AG04450 (cell line): Measurements from ENCODE around the gene LAMA2. TPM values are rescaled to one million over a fixed set of nuclear protein-coding genes. Genes with fewer than 3 reads are reported as not detected.
"Not testable (repeated sequence)": the region's sequence is repeated elsewhere in the genome, so short reads cannot be mapped to it uniquely, and the experiment has no call there.

Experiments
- CTCF ChIA-PET: fragments of 300-600, 350-600 bp; formaldehyde crosslinking; extraction: SDS; loops from one replicate; lab custom pipeline; 2022; ENCODE audit warnings: antibody characterized with exemption, inconsistent platforms; lab: Charles Lee
- POLR2A ChIA-PET: fragments of 350-600 bp; formaldehyde crosslinking; extraction: SDS; loops from one replicate; lab custom pipeline; 2021; ENCODE audit warnings: antibody characterized with exemption, inconsistent platforms; lab: Yijun Ruan, JAX
- DNase-seq: peaks from one replicate; pipeline ENCODE4 v3.0.0-alpha.2; 2011; ENCODE audit warnings: low read depth, low spot score
- H3K27ac ChIP-seq: one replicate; pipeline ENCODE4 v1.5.1; 2012; ENCODE audit warnings: low read depth, low read length, control low read depth
- H3K27me3 ChIP-seq: one replicate; pipeline ENCODE4 v1.6.0; 2012; ENCODE audit warnings: low read length; ENCODE audit not compliant: control insufficient read depth, insufficient read depth
- H3K4me3 ChIP-seq: 2 replicates; pipeline ENCODE4 v1.5.1; 2011; ENCODE audit warnings: mild to moderate bottlenecking, low read depth, low read length, control low read depth
- H3K9me3 ChIP-seq: 2 replicates; pipeline ENCODE4 v1.5.1; 2012; ENCODE audit warnings: low read length; ENCODE audit not compliant: control insufficient read depth, insufficient read depth
- polyA plus RNA-seq: library from polyadenylated mRNA; depleted of rRNA; stranded (reverse); fragments of >200 nt; gene quantifications from 2 replicates; pipeline ENCODE4 v1.2.3, GENCODE V29; 2011
- TF ChIP-seq, protein P1 (sequence below): IDR thresholded peaks from 2 replicates; pipeline ENCODE4 v1.5.1; 2011; ENCODE audit warnings: low read depth, low read length, control low read depth, inconsistent platforms

The LAMA2 gene
- polyA plus RNA-seq, 1 experiment: 33.0 TPM

DNA sequence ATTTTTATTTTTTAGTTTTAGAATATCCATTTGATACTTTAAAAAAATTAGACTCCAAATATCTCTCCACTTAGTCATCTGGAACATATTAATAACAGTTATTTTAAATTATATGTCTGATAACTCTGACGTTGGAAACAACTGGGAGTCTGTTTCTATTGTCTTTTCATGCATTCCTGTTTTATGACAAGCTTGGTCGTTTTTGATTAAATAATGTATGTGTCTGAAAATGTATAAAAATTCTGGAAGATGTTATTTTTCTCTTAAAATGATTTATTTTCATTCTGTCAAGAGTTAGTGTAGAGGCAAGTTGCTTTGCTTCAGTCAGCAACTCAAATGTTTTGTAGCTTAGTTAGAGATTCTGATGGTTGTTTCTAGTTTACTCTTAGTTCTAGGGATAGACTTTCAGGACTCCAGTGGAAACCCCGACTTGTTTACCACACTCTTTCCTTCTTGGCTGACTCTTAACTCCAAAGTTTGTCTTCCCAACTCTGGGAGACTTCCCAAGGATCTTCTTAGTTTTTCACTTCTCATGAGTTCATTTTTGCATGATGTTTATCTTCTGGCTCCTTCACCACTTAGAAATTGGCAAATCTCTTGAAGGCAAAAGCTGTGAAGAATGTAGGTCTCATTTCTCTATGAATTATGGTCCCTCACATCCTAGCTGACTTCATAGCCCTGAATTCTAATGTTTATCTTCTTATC, 190.9 kb downstream of the LAMA2 start:
- no peak overlapping the region for H3K4me3 ChIP-seq
- TF ChIP-seq, protein P1, sequence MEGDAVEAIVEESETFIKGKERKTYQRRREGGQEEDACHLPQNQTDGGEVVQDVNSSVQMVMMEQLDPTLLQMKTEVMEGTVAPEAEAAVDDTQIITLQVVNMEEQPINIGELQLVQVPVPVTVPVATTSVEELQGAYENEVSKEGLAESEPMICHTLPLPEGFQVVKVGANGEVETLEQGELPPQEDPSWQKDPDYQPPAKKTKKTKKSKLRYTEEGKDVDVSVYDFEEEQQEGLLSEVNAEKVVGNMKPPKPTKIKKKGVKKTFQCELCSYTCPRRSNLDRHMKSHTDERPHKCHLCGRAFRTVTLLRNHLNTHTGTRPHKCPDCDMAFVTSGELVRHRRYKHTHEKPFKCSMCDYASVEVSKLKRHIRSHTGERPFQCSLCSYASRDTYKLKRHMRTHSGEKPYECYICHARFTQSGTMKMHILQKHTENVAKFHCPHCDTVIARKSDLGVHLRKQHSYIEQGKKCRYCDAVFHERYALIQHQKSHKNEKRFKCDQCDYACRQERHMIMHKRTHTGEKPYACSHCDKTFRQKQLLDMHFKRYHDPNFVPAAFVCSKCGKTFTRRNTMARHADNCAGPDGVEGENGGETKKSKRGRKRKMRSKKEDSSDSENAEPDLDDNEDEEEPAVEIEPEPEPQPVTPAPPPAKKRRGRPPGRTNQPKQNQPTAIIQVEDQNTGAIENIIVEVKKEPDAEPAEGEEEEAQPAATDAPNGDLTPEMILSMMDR: no peak
- CTCF ChIA-PET: no interaction called here
- DNase-seq: no peak
- no peaks in the 10 kb centered on the region for H3K27me3 ChIP-seq
- no peaks in the 10 kb centered on the region for H3K9me3 ChIP-seq
- POLR2A ChIA-PET: no interaction called here
- no peak overlapping the region for H3K27ac ChIP-seq

DNA sequence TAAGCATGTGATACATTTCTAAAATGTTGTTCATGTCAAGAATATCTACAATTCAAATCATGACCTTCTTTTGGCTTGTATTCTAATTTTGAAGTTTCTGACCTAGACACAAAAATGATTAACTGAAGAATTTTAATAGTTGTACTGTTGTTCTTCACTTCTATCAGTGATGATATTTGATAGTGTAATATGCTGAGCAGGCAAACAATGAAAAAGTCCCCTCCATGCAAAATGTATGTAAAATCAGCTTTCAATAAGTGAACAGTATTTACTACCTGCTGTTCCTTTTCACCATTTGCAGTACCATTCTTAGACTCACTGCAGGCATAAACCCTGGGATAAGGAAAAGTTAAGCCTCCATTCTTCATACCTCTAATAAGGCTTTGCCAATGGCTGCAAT, 201.5 kb downstream of the LAMA2 start:
- ChIA-PET CTCF (no interaction called here), POLR2A (no interaction called here)
- Histone ChIP-seq H3K27me3 (no peaks in the 10 kb centered on the region), H3K9me3 (peaks cover 8% of the 10 kb centered on the region; the same call in 1 of the 2 replicates), H3K27ac (no peak overlapping the region), H3K4me3 (no peak overlapping the region)
- no peak for DNase-seq
- TF ChIP-seq, protein P1: no peak

DNA sequence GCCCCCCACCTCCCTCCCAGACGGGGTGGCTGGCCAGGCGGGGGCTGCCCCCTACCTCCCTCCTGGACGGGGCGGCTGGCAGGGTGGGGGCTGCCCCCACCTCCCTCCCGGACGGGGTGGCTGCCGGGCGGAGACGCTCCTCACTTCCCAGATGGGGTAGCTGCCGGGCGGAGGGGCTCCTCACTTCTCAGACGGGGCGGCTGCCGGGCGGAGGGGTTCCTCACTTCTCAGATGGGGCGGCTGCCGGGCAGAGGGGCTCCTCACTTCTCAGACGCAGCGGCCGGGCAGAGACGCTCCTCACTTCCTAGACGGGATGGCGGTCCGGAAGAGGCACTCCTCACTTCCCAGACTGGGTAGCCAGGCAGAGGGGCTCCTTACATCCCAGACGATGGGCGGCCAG, 205.5 kb downstream of the LAMA2 start:
- not testable (repeated sequence) for H3K4me3 ChIP-seq

DNA sequence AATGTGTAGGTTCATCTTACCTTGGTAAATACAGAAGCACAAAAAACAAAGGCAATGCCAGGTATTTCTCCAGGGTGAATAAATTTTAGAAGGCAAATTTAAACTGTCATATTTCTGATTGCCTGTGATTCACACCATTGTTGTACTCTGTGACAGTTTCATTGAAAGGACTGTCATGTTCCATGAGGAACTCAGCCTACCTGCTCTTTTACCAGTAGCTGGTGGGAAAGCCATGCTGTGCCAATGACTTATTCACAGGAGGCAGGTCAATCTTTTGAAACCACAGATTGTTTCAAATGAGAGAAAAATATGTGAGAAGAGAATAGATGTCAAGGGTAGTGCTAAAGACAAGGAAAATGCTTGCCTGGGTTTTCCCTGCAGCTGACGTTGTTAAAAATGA, 206.4 kb downstream of the LAMA2 start:
- POLR2A ChIA-PET: no interaction called here
- H3K9me3 ChIP-seq: peaks cover 8% of the 10 kb centered on the region; the same call in 1 of the 2 replicates
- TF ChIP-seq, protein P1: no peak
- no peak for DNase-seq
- no peak overlapping the region for H3K4me3 ChIP-seq
- H3K27ac ChIP-seq: no peak overlapping the region
- no peaks in the 10 kb centered on the region for H3K27me3 ChIP-seq
- CTCF ChIA-PET: no interaction called here

More for the DNA sequence above, 205.5 kb downstream of the LAMA2 start:
- POLR2A ChIA-PET, H3K9me3 ChIP-seq, CTCF ChIA-PET, H3K27ac ChIP-seq, H3K27me3 ChIP-seq, DNase-seq: not testable (repeated sequence)

DNA sequence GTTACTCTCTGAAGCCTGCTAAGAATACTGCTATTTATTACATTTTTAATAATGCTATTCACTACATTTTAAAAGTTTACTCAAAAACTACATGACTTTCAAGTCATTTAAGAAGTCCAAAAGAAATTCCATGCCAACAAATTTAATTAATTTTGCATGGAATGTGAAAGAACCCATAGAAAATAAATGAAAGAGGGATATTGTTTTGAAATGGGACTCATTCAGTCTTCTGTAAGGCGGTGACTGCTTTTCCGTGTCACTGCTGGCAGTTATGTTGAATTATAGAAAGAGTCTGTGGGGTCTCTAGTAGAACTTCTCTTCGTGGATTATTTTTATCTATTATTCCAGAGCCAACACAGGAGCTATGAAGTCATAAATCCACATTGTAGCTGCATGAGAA, 211.2 kb downstream of the LAMA2 start:
- H3K9me3 ChIP-seq: no peaks in the 10 kb centered on the region
- H3K27ac ChIP-seq: no peak overlapping the region
- no peak overlapping the region for H3K4me3 ChIP-seq
- ChIA-PET CTCF (no interaction called here), POLR2A (no interaction called here)
- TF ChIP-seq, protein P1: no peak
- DNase-seq: no peak
- no peaks in the 10 kb centered on the region for H3K27me3 ChIP-seq
